Vagina (tissue), 2 donors: ENCODE results near the gene CACNA2D1.

Source experiments
- CTCF ChIP-seq, 3 experiments: fragments of 450-650 bp in 2 of 3; fragments of 200-600 bp in 1 of 3; sonication (generic) in 1 of 3; IDR thresholded peaks; one replicate each; pipeline ENCODE4 v1.5.1; 2017 to 2019; ENCODE audit warnings: antibody characterized with exemption in 3 of 3, mild to moderate bottlenecking in 2 of 3, moderate library complexity in 2 of 3
- POLR2A ChIP-seq, 2 donors: fragments of 450-650 bp; IDR thresholded peaks; one replicate each; pipeline ENCODE4 v1.6.1; 2017; ENCODE audit warnings: antibody characterized with exemption in 2 of 2, mild to moderate bottlenecking in 2 of 2, moderate library complexity in 2 of 2
- POLR2AphosphoS5 ChIP-seq, 2 donors: sonication (generic); formaldehyde crosslinking; IDR thresholded peaks; one replicate each; pipeline ENCODE4 v1.9.0; 2017; ENCODE audit warnings: antibody characterized with exemption in 2 of 2, mild to moderate bottlenecking in 2 of 2, low read depth in 1 of 2; ENCODE audit not compliant: insufficient read depth in 1 of 2

DNA sequence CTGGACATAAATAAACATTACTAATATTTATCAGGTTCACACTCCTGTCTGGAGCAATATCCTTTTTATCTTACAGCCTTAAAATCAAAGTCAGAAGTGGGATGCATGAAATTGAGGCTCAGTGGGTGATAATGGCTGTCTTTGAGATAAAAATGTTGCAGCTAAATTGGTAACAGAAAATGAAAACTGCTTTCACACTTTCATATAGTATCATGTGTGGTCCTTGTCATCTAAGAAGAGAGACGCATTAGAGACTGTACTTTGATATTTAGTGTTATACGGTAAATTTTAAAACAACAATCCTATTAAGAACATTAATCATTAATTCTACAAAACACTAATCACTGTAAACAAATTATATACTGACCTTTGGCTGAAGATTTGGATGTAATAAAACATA is 438.5 kb downstream of the CACNA2D1 start:
- TF ChIP-seq CTCF (IDR thresholded peaks at IDR 0.05), result no peak
- TF ChIP-seq POLR2AphosphoS5 (IDR thresholded peaks at IDR 0.05; ENCODE audit: insufficient read depth in 1 of 2, low read depth in 1 of 2), result no peak
- no peak for TF ChIP-seq POLR2A (IDR thresholded peaks at IDR 0.05)
